NCI-H345 treated with DMSO at 0.1 percent for 48 hours (cell line): ENCODE measurements around the gene P2RX6.

ENCODE experiments used
- DNase-seq: peaks from one replicate; lab custom pipeline; 2025; ENCODE audit not compliant: unreplicated experiment; lab: John Stamatoyannopoulos, UW

The P2RX6 gene

GRCh38 chr22:20979243-20979809, 35.6 kb upstream of the P2RX6 start:
- DNase-seq, result no peak

DNA sequence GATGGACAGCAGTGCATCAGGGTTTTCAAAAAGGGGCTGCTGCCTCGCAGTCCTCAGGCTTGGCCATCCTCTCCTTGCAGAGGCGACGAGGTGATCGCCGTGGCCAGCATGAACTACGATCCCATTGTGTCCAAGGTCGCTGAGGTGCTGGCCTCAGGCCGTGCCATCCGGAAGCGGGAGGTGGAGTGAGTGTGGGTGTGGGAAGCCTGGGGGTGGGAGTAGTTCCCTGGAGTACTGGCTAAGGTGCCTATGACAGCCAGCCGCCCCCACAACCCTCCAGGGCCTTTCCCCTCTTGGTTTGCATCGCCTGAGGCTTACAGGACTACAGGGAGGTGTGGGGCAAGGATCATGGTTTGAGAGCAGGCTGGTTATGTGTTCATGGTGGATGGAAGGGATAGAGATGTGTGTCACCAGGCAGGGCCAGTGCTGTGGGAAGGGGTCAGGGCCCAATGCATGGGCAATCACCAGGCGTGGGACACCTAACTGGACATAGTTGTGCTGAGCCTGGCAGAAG, 35.0 kb upstream of the P2RX6 start:
- no peak for DNase-seq

GRCh38 chr22:20980523-20980922, 34.4 kb upstream of the P2RX6 start:
- no peak for DNase-seq

GRCh38 chr22:20980938-20981722, 33.8 kb upstream of the P2RX6 start:
- DNase-seq, result no peak

GRCh38 chr22:20981787-20982562, 33.0 kb upstream of the P2RX6 start, which contains the start of gene LZTR1:
Gene LZTR1, plus strand, starts transcription at chr22:20982297. Its CDS starts 75 bp downstream, at chr22:20982372.
- no peak for DNase-seq

DNA sequence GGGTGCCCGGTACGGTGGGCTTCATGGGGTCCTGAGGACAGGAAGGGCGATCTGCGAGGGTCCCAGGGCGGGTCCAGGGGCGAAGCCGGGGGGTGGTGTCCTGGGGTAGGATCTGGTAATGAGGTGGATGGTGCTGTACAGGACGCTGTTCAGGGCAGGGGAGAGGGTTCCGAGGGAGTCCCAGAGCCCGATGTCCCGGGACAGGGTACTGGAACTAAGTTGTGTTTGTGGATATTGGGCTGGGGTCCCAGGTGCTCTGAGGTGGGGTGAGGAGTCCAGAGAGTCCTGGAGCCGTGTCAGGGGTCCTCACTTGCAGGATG, 32.4 kb upstream of the P2RX6 start:
- no peak for DNase-seq

DNA sequence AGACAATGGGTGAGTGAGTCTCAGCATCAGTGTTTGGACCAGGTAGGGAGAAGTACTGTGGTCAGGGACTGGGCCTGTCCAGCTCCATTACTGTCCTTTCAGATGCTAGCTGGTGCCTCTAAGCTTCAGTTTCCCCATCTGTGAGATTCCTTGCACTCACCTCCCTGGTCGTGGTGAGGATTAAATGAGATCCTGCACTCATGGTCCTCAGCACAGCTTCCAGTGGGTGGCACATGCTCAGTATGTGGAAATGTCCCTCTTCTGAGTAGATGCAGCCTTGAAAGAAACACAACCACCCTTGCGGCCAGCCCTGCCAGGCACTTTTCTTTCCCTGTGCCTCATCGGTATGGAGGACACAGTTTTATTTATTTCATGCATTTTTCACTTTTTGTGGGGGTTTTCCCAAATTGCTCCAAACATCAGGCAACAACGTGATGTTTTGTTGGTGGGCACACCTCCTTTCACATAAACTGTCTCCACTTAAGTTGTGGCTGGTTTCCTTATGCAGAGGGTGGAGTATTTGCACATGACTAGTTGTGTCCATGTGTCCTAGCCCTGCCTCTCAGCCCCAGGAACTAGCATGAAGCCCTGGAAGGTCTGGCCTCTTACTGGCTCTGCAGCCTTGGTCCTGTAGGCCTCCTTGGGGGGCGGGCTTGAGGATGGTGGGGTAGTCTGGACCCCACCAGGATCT, 31.7 kb upstream of the P2RX6 start:
- DNase-seq, result no peak

DNA sequence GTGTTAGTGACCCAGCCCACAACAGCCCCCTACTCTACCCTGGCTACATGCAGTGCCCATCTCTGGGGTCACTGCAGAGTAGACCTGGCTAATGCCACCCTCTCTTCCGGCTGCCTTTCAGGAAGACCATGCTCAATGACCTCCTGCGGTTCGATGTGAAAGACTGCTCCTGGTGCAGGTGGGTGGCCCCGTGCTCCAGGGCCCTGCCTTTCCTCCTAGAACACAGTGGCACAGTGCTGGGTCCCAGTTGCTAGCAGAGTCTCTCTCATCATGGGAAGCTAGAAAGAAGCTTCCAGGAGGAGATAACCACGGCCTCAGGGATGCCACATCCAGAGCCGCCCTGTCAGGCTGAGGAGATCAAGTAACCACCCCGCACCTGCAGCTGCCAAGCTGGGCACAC, 29.2 kb upstream of the P2RX6 start:
- DNase-seq, result no peak

GRCh38 chr22:20986365-20986764, 28.6 kb upstream of the P2RX6 start:
- no peak for DNase-seq

DNA sequence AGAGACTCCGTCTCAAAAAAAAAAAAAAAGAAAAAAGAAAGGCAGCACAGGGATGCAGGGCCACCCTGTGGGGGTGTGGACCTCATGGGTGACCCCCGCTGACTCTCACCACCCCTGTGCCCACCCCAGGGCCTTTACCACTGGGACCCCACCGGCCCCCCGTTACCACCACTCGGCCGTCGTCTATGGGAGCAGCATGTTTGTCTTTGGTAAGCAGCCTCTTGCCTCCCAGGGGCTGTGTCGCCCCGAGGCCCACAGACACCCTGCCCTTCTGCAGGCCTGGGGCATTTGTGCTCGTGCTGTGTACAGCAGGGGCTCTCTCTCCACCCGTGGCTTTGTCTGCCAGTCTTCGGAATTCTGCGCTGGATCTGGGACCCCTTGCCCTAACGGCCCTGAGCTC, 27.6 kb upstream of the P2RX6 start:
- DNase-seq, result no peak

GRCh38 chr22:20988573-20989322, 26.2 kb upstream of the P2RX6 start:
- DNase-seq, result no peak

GRCh38 chr22:20989323-20990138, 25.4 kb upstream of the P2RX6 start:
- DNase-seq, result no peak

GRCh38 chr22:20990184-20991180, 24.5 kb upstream of the P2RX6 start:
- DNase-seq, result no peak

GRCh38 chr22:20991252-20992055, 23.5 kb upstream of the P2RX6 start:
- DNase-seq, result no peak

GRCh38 chr22:20992056-20992442, 22.9 kb upstream of the P2RX6 start:
- DNase-seq, result no peak

GRCh38 chr22:20992456-20993303, 22.3 kb upstream of the P2RX6 start:
- no peak for DNase-seq
